ENCODE results near the gene MREG.

GRCh38 chr2:216031960-216032689, 18.8 kb upstream of the MREG start:
- TF ChIP-seq EZH2 (IDR thresholded peaks at IDR 0.05; ENCODE audit: borderline replicate concordance, low read depth, low read length, poor library complexity, severe bottlenecking): no peak
- TF ChIP-seq CTCF (conservative IDR thresholded peaks at IDR 0.05; ENCODE audit: low read depth, low read length): no peak
